HG03135 (cell line): ENCODE data around the gene ZNF532.

Experiments used
- ATAC-seq: cut with Tn5 transposase; IDR thresholded peaks from one replicate; pipeline ENCODE4 v1.9.1; 2021; ENCODE audit warnings: mild to moderate bottlenecking, moderate library complexity; ENCODE audit not compliant: unreplicated experiment

Gene ZNF532

GRCh38 chr18:58868440-58868839, 3.8 kb downstream of the ZNF532 start:
- ATAC-seq, result no peak

GRCh38 chr18:58870130-58870529, 5.5 kb downstream of the ZNF532 start:
- ATAC-seq, result no peak

- ATAC-seq, result no peak
Observed at GRCh38 chr18:58870621-58871020, 5.9 kb downstream of the ZNF532 start.

GRCh38 chr18:58871514-58872420, 7.1 kb downstream of the ZNF532 start:
- ATAC-seq, result no peak

GRCh38 chr18:58878640-58879039, 14.0 kb downstream of the ZNF532 start:
- no peak for ATAC-seq

GRCh38 chr18:58881477-58881876, 16.8 kb downstream of the ZNF532 start:
- ATAC-seq, result no peak

- no peak for ATAC-seq
Observed at GRCh38 chr18:58882044-58882443, 17.4 kb downstream of the ZNF532 start.

GRCh38 chr18:58882686-58883085, 18.0 kb downstream of the ZNF532 start:
- no peak for ATAC-seq

GRCh38 chr18:58884680-58885079, 20.0 kb downstream of the ZNF532 start:
- ATAC-seq, result no peak

GRCh38 chr18:58886431-58886830, 21.8 kb downstream of the ZNF532 start:
- ATAC-seq, result no peak

- ATAC-seq, result no peak
Observed at GRCh38 chr18:58886864-58887612, 22.4 kb downstream of the ZNF532 start.

- no peak for ATAC-seq
Observed at GRCh38 chr18:58887613-58887963, 22.9 kb downstream of the ZNF532 start.

- ATAC-seq, result no peak
Observed at GRCh38 chr18:58891776-58892175, 27.1 kb downstream of the ZNF532 start.

- no peak for ATAC-seq
Observed at GRCh38 chr18:58892488-58892887, 27.8 kb downstream of the ZNF532 start.

GRCh38 chr18:58893388-58894099, 28.9 kb downstream of the ZNF532 start:
- no peak for ATAC-seq

- no peak for ATAC-seq
Observed at GRCh38 chr18:58894930-58895329, 30.3 kb downstream of the ZNF532 start.

- ATAC-seq, result no peak
Observed at GRCh38 chr18:58895385-58895784, 30.7 kb downstream of the ZNF532 start.

- ATAC-seq, result peak; percentile 83
Observed at GRCh38 chr18:58896268-58896667, 31.6 kb downstream of the ZNF532 start.

GRCh38 chr18:58896734-58897508, 32.2 kb downstream of the ZNF532 start:
- peak; percentile 17 for ATAC-seq

GRCh38 chr18:58898010-58898799, 33.5 kb downstream of the ZNF532 start:
- ATAC-seq, result no peak
